ENCODE measurements around the gene CPNE7.

GRCh38 chr16:89613954-89614459 is 38.4 kb downstream of the CPNE7 start:
- TF ChIP-seq CTCF (IDR thresholded peaks at IDR 0.05; ENCODE audit: low read depth, low read length) = no peak
- no peak for TF ChIP-seq MAX (IDR thresholded peaks at IDR 0.05; ENCODE audit: low read depth, low read length)
- no peak for TF ChIP-seq POLR2A (IDR thresholded peaks at IDR 0.05; ENCODE audit: extremely low read depth, insufficient read length)
- no peak for TF ChIP-seq MYC (IDR thresholded peaks at IDR 0.05; ENCODE audit: low read depth, low read length)
